ENCODE results near the gene GARRE1.
"Not testable (repeated sequence)": the region's sequence is repeated elsewhere in the genome, so short reads cannot be mapped to it uniquely, and the experiment has no call there.

GARRE1 gene

DNA sequence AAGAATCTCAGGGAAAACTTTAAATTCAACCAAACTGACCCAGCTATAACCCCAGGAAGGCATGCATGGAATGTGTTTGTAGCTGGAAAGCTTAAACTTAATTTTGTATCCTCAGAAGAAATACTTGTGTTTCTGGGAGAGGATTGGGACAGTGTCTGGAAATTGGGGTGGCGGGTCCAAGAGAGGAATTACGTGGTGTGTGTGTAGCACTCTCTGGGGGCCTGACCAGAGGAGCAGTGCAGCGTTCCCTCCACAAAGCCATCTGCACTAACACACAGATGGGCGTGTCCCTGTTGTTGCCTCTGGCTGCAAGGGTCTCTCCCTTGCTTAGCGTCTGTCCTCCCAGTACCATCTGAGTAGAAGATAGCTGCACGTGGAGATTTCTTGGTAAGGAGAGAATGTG lies 6.4 kb downstream of the GARRE1 start:
- DNase-seq, result no peak

GRCh38 chr19:34261334-34262109 lies 7.2 kb downstream of the GARRE1 start:
- DNase-seq, result no peak

DNA sequence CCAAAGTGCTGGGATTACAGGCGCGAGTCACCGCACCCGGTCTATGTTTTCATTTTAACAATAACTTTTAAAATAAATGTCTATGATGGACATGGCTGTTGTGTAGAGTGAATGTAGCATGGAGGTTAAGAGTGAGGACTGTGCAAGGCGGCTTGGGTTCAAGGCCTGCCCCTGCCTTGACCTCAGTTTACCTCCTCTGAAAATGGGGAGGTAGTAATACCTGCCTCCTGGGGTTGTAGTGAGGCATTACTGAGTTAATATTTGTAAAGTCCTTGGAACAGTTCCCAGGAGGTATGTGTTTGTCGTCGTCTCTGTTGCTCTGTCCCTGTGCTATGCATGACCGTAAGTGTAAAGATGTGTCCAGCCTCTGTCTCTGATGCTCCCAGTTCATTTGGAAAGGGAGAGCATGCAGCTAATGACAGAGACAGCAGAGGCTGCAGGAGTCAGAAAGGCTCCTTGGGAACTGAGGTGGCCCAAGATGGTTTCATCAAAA lies 9.4 kb downstream of the GARRE1 start:
- DNase-seq, result no peak

- no peak for DNase-seq
These were observed 10.9 kb downstream of the GARRE1 start for GRCh38 chr19:34265221-34265650.

DNA sequence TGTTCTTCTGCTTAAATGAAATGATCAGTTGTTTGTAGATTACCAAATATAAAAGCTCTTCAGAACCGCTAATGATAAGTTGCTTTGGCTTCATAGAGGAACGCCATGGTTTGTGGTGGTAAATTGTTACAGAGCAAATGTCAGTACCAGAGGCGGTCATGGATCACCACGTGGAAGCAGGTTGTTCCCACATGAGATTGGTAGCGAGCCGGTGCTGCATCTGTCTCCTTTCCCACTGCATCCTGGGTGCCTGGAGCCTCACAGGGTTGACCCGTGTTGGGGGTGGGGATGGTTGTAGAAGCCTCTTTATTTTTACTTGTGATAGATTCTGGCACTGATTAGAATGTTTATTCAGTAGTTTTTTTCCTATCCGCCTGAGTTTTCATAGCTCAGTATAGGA lies 14.7 kb downstream of the GARRE1 start:
- DNase-seq, result no peak

- DNase-seq, result no peak
These were observed 15.1 kb downstream of the GARRE1 start for GRCh38 chr19:34269489-34269888.

DNA sequence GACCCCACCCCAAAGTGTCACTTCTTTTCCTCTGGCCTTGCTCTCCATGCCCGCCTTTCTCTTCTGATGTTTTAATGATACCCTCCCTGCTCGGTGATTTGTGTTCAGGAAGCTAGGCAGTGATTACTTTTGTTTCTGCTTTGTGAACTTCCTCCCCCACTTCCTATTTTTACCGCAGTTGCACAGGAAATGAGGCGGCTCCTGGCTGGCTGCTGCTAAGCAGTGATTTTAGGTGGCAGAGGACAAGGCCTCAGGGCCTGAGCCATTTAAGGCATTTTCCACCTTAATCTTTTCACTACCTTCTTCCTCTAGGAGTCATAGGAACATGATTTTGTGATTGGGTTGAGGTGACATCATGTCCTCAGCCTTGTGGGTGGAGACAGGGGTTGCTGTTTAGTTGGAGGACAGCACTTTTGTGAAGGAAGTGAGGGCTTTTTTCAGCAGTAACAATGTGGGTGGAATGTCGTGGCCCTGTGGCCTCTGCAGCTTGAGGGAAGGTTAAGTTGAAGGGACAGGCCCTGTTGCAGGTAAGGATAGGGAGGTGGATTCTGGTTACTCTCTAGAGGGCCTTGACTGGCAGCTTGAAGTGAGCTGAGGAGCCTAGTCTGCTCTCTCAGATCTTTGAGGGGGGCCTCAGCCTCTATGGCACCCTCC lies 15.7 kb downstream of the GARRE1 start:
- DNase-seq, result peak; percentile 30

DNA sequence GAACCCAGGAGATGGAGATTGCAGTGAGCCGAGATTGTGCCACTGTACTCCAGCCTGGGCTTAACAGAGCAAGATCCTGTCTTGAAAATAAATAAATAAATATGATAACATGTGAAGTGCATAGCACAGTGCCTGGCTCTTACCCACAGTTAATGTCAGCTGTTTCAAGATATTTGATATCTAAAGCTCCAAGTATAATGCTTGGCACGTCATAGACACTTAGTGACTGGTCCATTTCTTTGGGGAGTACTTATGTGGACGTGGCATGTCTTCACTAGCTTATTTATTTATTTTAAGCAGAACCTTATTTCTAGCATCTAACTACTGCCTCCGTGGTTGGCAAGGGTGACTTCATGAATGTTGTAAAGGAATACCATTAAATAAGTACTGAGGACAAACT lies 18.8 kb downstream of the GARRE1 start:
- no peak for DNase-seq

DNA sequence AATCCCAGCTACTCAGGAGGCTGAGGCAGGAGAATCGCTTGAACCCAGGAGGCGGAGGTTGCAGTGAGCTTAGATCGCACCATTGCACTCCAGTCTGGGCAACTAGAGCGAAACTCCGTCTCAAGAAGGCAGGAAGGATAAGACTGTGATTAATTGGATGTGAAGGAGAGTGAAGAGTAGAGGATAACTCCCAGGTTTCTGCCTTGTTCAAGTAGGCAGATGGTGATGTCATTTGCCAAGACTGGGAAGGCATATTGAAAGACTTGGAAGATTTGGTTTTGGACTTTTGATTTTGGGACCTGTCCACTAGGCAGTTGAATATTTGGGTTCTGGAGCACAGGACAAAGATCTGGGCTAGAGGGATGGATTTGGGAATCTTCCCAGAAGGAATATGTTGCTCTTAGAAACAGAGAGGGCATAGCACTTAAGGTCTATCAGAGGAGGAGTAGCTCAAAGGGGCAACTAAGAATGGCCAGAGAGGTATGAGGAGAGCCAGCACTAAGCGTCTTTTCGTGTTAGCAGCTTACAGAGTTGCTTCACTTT lies 20.0 kb downstream of the GARRE1 start:
- DNase-seq, result no peak

GRCh38 chr19:34274827-34275625 lies 20.7 kb downstream of the GARRE1 start:
- DNase-seq, result no peak

- DNase-seq, result no peak
These were observed 21.4 kb downstream of the GARRE1 start for GRCh38 chr19:34275705-34276104.

DNA sequence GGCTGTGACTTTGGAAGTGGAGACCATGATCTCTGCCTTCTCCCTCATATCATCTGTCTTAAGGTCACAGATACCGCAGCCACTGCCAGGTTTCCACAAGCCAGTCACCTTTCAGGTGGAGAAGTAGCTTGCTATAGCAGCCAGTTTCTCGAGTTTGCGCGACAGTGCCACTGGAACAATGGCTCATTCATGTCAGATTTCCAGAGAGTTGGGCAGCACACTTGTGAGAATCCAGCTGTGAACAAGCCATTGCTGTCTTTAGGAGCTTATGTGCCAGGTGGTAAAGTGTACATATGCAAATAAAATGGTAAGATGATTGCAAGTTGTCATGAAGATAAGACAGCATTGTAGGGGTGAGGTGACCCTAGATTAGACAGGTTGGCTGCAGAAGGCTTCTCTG lies 22.3 kb downstream of the GARRE1 start:
- DNase-seq, result no peak

DNA sequence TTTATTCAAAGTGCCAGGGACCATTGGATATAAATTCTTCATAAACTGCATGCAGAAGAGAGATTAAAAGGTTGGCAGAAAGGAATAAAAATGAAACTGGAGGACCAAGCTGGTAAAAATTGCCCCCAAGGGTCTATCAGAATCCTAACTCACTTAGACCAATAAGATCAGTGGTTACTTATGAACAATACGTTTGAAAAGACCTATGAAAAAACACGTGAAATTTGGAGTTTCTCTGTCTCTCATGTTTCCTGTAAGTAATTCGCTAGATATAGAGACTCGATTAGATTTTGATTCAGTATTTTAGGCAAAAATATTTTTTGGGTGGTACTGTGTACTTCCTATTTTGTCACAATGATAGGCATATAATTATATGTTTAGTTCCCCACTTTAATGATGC lies 22.9 kb downstream of the GARRE1 start:
- DNase-seq, result no peak

DNA sequence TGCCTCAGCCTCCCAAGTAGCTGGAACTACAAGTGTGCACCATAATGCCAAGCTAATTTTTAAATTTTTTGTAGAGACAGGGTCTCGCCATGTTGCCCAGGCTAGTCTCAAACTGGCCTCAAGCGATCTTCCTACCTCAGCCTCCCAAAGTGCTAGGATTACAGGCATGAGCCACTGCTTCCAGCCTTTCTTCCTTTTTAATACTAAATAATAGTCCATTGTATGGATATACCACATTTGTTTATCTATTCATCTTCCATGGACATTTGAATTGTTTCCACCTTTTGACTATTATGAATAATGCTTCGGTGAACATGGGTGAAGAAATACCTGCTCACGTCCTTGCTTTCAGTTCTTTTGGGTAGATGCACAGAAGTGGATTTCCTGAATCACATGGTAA lies 24.4 kb downstream of the GARRE1 start:
- DNase-seq, result no peak

GRCh38 chr19:34281444-34281843 lies 27.1 kb downstream of the GARRE1 start:
- not testable (repeated sequence) for DNase-seq

DNA sequence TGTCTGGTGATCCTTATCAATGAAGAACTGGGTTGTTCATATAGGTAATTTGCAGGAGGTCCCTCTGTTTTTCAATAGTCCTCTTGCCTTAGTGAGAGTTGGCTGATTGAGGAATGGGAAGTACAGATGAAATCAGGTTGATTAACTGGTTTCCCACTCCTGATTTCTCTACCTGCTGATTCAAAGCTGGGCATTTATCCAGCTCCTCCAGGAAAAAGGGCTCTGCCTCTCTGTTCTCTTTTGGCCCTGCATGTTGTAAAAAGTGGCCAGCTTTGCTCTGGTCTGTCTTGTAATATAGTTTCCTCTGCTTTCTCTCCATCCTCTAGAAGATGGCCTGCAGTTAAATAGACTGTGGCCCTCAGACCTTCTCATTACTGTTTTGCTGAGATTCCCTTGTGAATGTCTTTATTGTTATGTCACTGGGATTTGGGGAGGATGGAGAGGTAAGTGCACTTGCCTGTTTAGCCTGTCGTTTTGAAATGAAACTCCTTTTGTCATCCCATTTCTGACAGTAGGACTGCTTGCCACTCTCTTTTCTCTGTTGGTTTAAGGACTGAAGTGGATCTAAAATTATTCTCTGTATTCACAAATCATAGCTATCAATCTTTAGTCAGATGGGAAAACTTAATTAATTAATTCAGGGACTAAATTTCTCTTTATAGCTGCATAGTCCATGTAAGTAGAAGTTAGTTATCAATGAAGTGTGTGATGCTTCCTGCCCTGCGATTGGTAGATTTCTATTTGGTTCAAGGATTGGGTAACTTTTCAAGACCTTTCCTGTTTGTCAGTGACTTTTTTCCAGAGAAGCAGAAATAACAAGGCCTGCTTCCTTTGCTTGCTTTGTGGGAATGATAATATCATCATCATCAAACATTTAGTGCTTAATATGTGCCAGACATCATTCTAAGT lies 28.5 kb downstream of the GARRE1 start:
- DNase-seq, result no peak

- no peak for DNase-seq
These were observed 30.2 kb downstream of the GARRE1 start for GRCh38 chr19:34284505-34284904.

DNA sequence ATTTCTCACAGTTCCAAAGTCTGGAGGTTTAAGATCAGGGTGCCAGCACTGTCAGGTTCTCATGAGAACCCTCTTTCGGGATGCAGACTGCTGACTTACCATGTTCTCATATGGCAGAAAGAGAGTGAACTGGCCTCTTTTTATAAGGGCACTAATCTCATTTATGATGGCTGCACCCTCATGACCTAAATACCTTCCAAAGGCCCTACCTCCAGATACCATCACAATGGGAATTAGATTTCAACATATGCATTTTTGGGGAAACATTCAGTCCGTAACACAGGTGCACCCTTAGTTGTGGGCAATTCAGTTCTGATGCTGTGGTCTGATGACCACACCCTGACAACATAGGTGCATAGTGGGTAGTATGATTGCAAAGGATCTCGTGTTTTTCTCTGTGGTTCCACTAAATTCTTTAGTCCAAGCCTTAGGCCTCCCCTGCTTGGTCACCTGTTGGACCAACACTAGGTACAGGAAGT lies 33.3 kb downstream of the GARRE1 start:
- DNase-seq, result no peak

DNA sequence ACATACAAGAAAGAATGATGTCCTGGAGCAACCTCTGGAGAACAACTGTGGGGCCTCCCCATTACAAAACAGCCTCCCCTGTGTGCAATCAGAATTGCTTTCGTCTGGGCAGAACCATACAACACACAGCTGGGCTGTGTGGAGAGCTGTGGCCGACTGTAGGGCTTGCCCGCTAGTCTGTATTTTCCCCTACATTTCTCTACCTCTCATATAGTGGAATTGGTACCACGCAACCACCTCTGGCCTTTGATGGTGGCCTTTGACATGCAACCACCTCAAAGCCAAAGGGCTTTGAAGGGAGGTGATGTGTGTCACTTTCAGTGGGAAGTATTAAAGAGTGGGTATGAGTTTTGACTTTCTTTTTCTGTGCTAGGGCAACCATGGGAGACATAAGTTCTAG lies 34.0 kb downstream of the GARRE1 start:
- DNase-seq, result no peak

DNA sequence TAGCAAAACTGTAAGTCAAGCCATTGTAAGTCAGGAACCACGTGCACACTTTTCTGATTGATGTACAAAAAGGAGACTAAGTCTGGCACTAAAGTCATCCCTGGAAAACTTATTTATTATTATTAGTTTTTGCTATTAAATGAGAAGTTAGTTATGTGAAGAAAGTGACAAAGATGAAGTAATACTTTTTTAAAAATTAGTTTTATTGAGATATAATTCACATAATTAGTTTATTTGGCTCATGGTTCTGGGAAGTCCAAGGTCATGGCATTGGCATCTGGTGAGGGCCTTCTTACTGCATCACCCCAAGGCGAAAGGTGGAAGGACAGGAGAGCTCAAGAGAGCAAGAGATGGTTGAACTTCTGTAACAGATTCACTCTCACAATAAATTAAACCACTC lies 36.9 kb downstream of the GARRE1 start:
- no peak for DNase-seq

- no peak for DNase-seq
These were observed 40.7 kb downstream of the GARRE1 start for GRCh38 chr19:34295103-34295502.

- DNase-seq, result no peak
These were observed 44.7 kb downstream of the GARRE1 start for GRCh38 chr19:34298891-34299520.
